Measurements from ENCODE around the gene ACOT13.
A peak's percentile ranks its signal among the peaks of the same experiment; 100 is the strongest.
"Not testable (repeated sequence)": the region's sequence is repeated elsewhere in the genome, so short reads cannot be mapped to it uniquely, and the experiment has no call there.

ACOT13 gene

GRCh38 chr6:24692848-24693592 is 26.1 kb downstream of the ACOT13 start:
- DNase-seq = no peak

- no peak for DNase-seq
These were observed 27.3 kb downstream of the ACOT13 start for GRCh38 chr6:24694198-24694597.

GRCh38 chr6:24695635-24696034 is 28.8 kb downstream of the ACOT13 start:
- DNase-seq = peak; percentile 38 to 40

- no peak for DNase-seq
These were observed 29.2 kb downstream of the ACOT13 start for GRCh38 chr6:24696097-24696496.

- no peak for DNase-seq
These were observed 32.9 kb downstream of the ACOT13 start for GRCh38 chr6:24699521-24700359.

- DNase-seq = no peak
These were observed 35.9 kb downstream of the ACOT13 start for GRCh38 chr6:24702720-24703282.

- no peak for DNase-seq
These were observed 37.6 kb downstream of the ACOT13 start for GRCh38 chr6:24704468-24704867.

GRCh38 chr6:24708612-24709011 is 41.7 kb downstream of the ACOT13 start:
- DNase-seq = no peak

GRCh38 chr6:24709014-24709711 is 42.3 kb downstream of the ACOT13 start:
- no peak for DNase-seq

- DNase-seq = no peak
These were observed 43.8 kb downstream of the ACOT13 start for GRCh38 chr6:24710519-24711303.

GRCh38 chr6:24716602-24717148 is 49.8 kb downstream of the ACOT13 start:
- not testable (repeated sequence) for DNase-seq

GRCh38 chr6:24718449-24719124 is 51.7 kb downstream of the ACOT13 start:
- DNase-seq = no peak

GRCh38 chr6:24719125-24719971 is 52.5 kb downstream of the ACOT13 start, which contains the start of gene C6orf62:
C6orf62 (minus strand) TSS chr6:24719154; CDS start chr6:24718668, 486 bp downstream.
- DNase-seq = peak; percentile 65 to 72

GRCh38 chr6:24720131-24720603 is 53.3 kb downstream of the ACOT13 start:
- peak; percentile 79 to 80 for DNase-seq

GRCh38 chr6:24720604-24721460 is 54.0 kb downstream of the ACOT13 start:
- peak; percentile 100 for DNase-seq

GRCh38 chr6:24721461-24722215 is 54.8 kb downstream of the ACOT13 start:
- no peak for DNase-seq

GRCh38 chr6:24723270-24723669 is 56.4 kb downstream of the ACOT13 start:
- DNase-seq = no peak

- not testable (repeated sequence) for DNase-seq
These were observed 63.8 kb downstream of the ACOT13 start for GRCh38 chr6:24730653-24731052.

Measured in stimulated activated CD4-positive, alpha-beta T cell treated with anti-CD3 and anti-CD28 coated beads, Interleukin-2, amount 100 ng/mL, for 24 hours (primary cell).